ENCODE data around the gene SLC6A8. TPM values are rescaled to one million over a fixed set of nuclear protein-coding genes. Genes with fewer than 3 reads are reported as not detected.

Gene SLC6A8
- total and polyA plus RNA-seq, 9 donors: 6.3 to 23.5 (median 11.4) TPM

GRCh38 chrX:153669901-153670731 is 17.6 kb upstream of the SLC6A8 start:
- intact Hi-C loops (cut with DNase I): loop anchor here (5.0 to 10.0 kb wide), 5 partner anchors 58 to 125 kb away; no protein-coding TSS in a partner anchor
- H3K36me3 ChIP-seq: no peaks in the 10 kb centered on the region
- 81 to 85% (median 81%) methylated on average over 23 of the region's 23 CpGs for WGBS, 3 donors
- H3K9me3 ChIP-seq: no peaks in the 10 kb centered on the region
- H3K4me3 ChIP-seq: no peak overlapping the region
- no peaks in the 10 kb centered on the region for H3K4me1 ChIP-seq (ENCODE audit: insufficient read depth)
- H3K27ac ChIP-seq: no peak overlapping the region
- no peaks in the 10 kb centered on the region for H3K27me3 ChIP-seq
- no peak for TF ChIP-seq POLR2A (IDR thresholded peaks at IDR 0.05)
- TF ChIP-seq CTCF (IDR thresholded peaks at IDR 0.05): no peak
- TF ChIP-seq EP300 (IDR thresholded peaks at IDR 0.05): no peak
- no peak for DNase-seq

GRCh38 chrX:153670748-153671588 is 16.8 kb upstream of the SLC6A8 start:
- intact Hi-C loops (cut with DNase I): no loop called here
- no peaks in the 10 kb centered on the region for H3K4me1 ChIP-seq (ENCODE audit: insufficient read depth)
- no peaks in the 10 kb centered on the region for H3K27me3 ChIP-seq
- H3K27ac ChIP-seq: no peak overlapping the region
- 83 to 90% (median 89%) methylated on average over 22 to 23 of the region's 23 CpGs for WGBS, 3 donors
- no peak for DNase-seq
- no peaks in the 10 kb centered on the region for H3K36me3 ChIP-seq
- no peak for TF ChIP-seq CTCF (IDR thresholded peaks at IDR 0.05)
- TF ChIP-seq POLR2A (IDR thresholded peaks at IDR 0.05): no peak
- TF ChIP-seq EP300 (IDR thresholded peaks at IDR 0.05): no peak
- H3K9me3 ChIP-seq: no peaks in the 10 kb centered on the region
- H3K4me3 ChIP-seq: no peak overlapping the region

- Histone ChIP-seq H3K4me3 (no peak overlapping the region), H3K9me3 (no peaks in the 10 kb centered on the region), H3K27me3 (no peaks in the 10 kb centered on the region), H3K36me3 (no peaks in the 10 kb centered on the region), H3K4me1 (ENCODE audit: insufficient read depth) (no peaks in the 10 kb centered on the region), H3K27ac (no peak overlapping the region)
- WGBS, 3 donors: 87 to 90% (median 90%) methylated on average over 27 of the region's 27 CpGs
- intact Hi-C loops (cut with DNase I): no loop called here
- DNase-seq: no peak
- TF ChIP-seq EP300 (IDR thresholded peaks at IDR 0.05): no peak
- no peak for TF ChIP-seq CTCF (IDR thresholded peaks at IDR 0.05)
- no peak for TF ChIP-seq POLR2A (IDR thresholded peaks at IDR 0.05)
Measured at GRCh38 chrX:153671589-153672530, 15.9 kb upstream of the SLC6A8 start.
